WTC11 (cell line): ENCODE data around the gene PER1. TPM values are rescaled to one million over a fixed set of nuclear protein-coding genes. Genes with fewer than 3 reads are reported as not detected.

Experiments
- ATAC-seq: fragments of 200-7000 bp; cut with Tn5 transposase; 2 replicates; pipeline ENCODE4 v1.10.0; 2021; ENCODE audit warnings: mild to moderate bottlenecking, moderate library complexity
- CTCF ChIA-PET: fragments of 300-600 bp; sonication (Branson Sonifier 250); formaldehyde crosslinking; loops from one replicate; lab custom pipeline; 2021; ENCODE audit warnings: antibody characterized with exemption; lab: Charles Lee
- POLR2A ChIA-PET: fragments of 350-600 bp; sonication (Branson Sonifier 250); formaldehyde crosslinking; loops from one replicate; lab custom pipeline; 2021; ENCODE audit warnings: antibody characterized with exemption; lab: Charles Lee
- DNase-seq: peaks from one replicate; pipeline ENCODE4 v3.0.0; 2021; ENCODE audit warnings: low spot score
- H3K27ac Mint-ChIP-seq: 2 replicates; pipeline ENCODE4 v1.8.0; 2021; ENCODE audit warnings: mixed read lengths
- H3K27me3 Mint-ChIP-seq: 2 replicates; pipeline ENCODE4 v1.8.0; 2021; ENCODE audit warnings: low read depth, mild to moderate bottlenecking, moderate library complexity, mixed read lengths
- H3K36me3 Mint-ChIP-seq: 2 replicates; pipeline ENCODE4 v1.8.0; 2021; ENCODE audit warnings: mixed read lengths
- H3K4me1 Mint-ChIP-seq: 2 replicates; pipeline ENCODE4 v1.8.0; 2022; ENCODE audit warnings: mixed read lengths
- H3K4me3 Mint-ChIP-seq: 2 replicates; pipeline ENCODE4 v1.8.0; 2021; ENCODE audit warnings: mild to moderate bottlenecking, moderate library complexity, mixed read lengths
- H3K9me3 Mint-ChIP-seq: 2 replicates; pipeline ENCODE4 v1.8.0; 2021; ENCODE audit warnings: mixed read lengths
- ERG ChIP-seq: fragments of 250-450 bp; sonication (Bioruptor Pico); IDR thresholded peaks from 2 replicates; pipeline ENCODE4 v1.8.0; 2021; ENCODE audit warnings: mild to moderate bottlenecking
- FOXJ3 ChIP-seq: sonication (generic); formaldehyde crosslinking; IDR thresholded peaks from 2 replicates; pipeline ENCODE4 v1.9.0; 2021; ENCODE audit warnings: missing genetic modification reagents, mild to moderate bottlenecking, borderline replicate concordance
- FOXK1 ChIP-seq: sonication (generic); formaldehyde crosslinking; IDR thresholded peaks from 2 replicates; pipeline ENCODE4 v1.8.0; 2022; ENCODE audit warnings: mild to moderate bottlenecking, moderate library complexity, missing genetic modification reagents
- GABPB1 ChIP-seq: sonication (generic); formaldehyde crosslinking; IDR thresholded peaks from 2 replicates; pipeline ENCODE4 v1.8.1; 2023; ENCODE audit warnings: mild to moderate bottlenecking, missing genetic modification reagents
- GRHL2 ChIP-seq: fragments of 250-450 bp; sonication (Bioruptor Pico); IDR thresholded peaks from 2 replicates; pipeline ENCODE4 v1.8.0; 2022; ENCODE audit warnings: mild to moderate bottlenecking, moderate library complexity; ENCODE audit not compliant: insufficient replicate concordance, severe bottlenecking
- HMGA2 ChIP-seq: fragments of 250-450 bp; sonication (Bioruptor Pico); IDR thresholded peaks from 2 replicates; pipeline ENCODE4 v1.4.0; 2021; ENCODE audit warnings: mild to moderate bottlenecking, moderate library complexity
- HMGXB4 ChIP-seq: sonication (generic); formaldehyde crosslinking; IDR thresholded peaks from 2 replicates; pipeline ENCODE4 v1.8.1; 2023; ENCODE audit warnings: mild to moderate bottlenecking, moderate library complexity, missing genetic modification reagents
- IRF1 ChIP-seq: sonication (generic); formaldehyde crosslinking; IDR thresholded peaks from 2 replicates; pipeline ENCODE4 v1.8.0; 2023; ENCODE audit warnings: missing genetic modification reagents
- KAT7 ChIP-seq: sonication (generic); formaldehyde crosslinking; IDR thresholded peaks from 2 replicates; pipeline ENCODE4 v1.8.1; 2023; ENCODE audit warnings: missing genetic modification reagents, mild to moderate bottlenecking, borderline replicate concordance
- SOX15 ChIP-seq: fragments of 250-450 bp; sonication (Bioruptor Pico); IDR thresholded peaks from 2 replicates; pipeline ENCODE4 v1.9.0; 2021; ENCODE audit warnings: mild to moderate bottlenecking
- TEAD4 ChIP-seq: sonication (generic); formaldehyde crosslinking; IDR thresholded peaks from 2 replicates; pipeline ENCODE4 v1.8.0; 2022; ENCODE audit warnings: mild to moderate bottlenecking, missing genetic modification reagents
- TP53 ChIP-seq: sonication (generic); formaldehyde crosslinking; IDR thresholded peaks from 2 replicates; pipeline ENCODE4 v1.8.1; 2023; ENCODE audit warnings: mild to moderate bottlenecking, missing genetic modification reagents
- ZBTB21 ChIP-seq: sonication (generic); formaldehyde crosslinking; IDR thresholded peaks from 2 replicates; pipeline ENCODE4 v1.8.1; 2023; ENCODE audit warnings: mild to moderate bottlenecking, missing genetic modification reagents, borderline replicate concordance
- ZNF281 ChIP-seq: sonication (generic); formaldehyde crosslinking; IDR thresholded peaks from 2 replicates; pipeline ENCODE4 v1.8.0; 2023; ENCODE audit warnings: mild to moderate bottlenecking, missing genetic modification reagents
- ZNF396 ChIP-seq: fragments of 250-450 bp; sonication (Bioruptor Pico); IDR thresholded peaks from 2 replicates; pipeline ENCODE4 v1.8.0; 2021; ENCODE audit warnings: mild to moderate bottlenecking, moderate library complexity, borderline replicate concordance
- ZNF416 ChIP-seq: fragments of 250-450 bp; sonication (Bioruptor Pico); IDR thresholded peaks from 2 replicates; pipeline ENCODE4 v1.9.0; 2021; ENCODE audit warnings: mild to moderate bottlenecking, inconsistent platforms
- ZNF423 ChIP-seq: fragments of 250-450 bp; sonication (Bioruptor Pico); IDR thresholded peaks from 2 replicates; pipeline ENCODE4 v2.1.2; 2022; ENCODE audit warnings: mild to moderate bottlenecking, moderate library complexity
- total RNA-seq: library from RNA; stranded (reverse); gene quantifications from 3 replicates; pipeline ENCODE4 v1.2.3, GENCODE V29; 2021

PER1 gene
- total RNA-seq, 1 experiment from 2014 or later: 46.9 TPM

GRCh38 chr17:8125154-8125946 lies 26.9 kb downstream of the PER1 start:
- peak; percentile 1 for ATAC-seq
- peaks cover 81% of the 10 kb centered on the region for H3K27me3 Mint-ChIP-seq
- DNase-seq: peak; percentile 86

GRCh38 chr17:8124350-8125153 lies 27.7 kb downstream of the PER1 start:
- no peak for DNase-seq
- TF ChIP-seq TP53 (CRISPR knock-in tag) (no peak), KAT7 (CRISPR knock-in tag) (no peak), IRF1 (CRISPR knock-in tag) (no peak), ZNF416 (CRISPR knock-in tag) (no peak), ERG (CRISPR knock-in tag) (no peak), ZNF423 (CRISPR knock-in tag) (no peak)
- TF ChIP-seq, all 79 proteins: peak for 0
- peak overlapping the region; percentile 85 for H3K4me3 Mint-ChIP-seq
- no peaks in the 10 kb centered on the region for H3K9me3 Mint-ChIP-seq
- no peak for ATAC-seq
- no peak overlapping the region for H3K27ac Mint-ChIP-seq
- POLR2A ChIA-PET: interaction anchor here (1.0 to 2.5 kb wide), 6 partner anchors 9 to 66 kb away, joined by 4 to 7 read pairs (median 5); partner anchors contain the start of genes BORCS6 and PER1
- H3K36me3 Mint-ChIP-seq: no peaks in the 10 kb centered on the region
- peaks cover 76% of the 10 kb centered on the region for H3K27me3 Mint-ChIP-seq
- CTCF ChIA-PET: interaction anchor here (1.1 to 9.8 kb wide), 8 partner anchors 9 to 99 kb away, joined by 3 to 118 read pairs (median 7); no protein-coding TSS in a partner anchor
- H3K4me1 Mint-ChIP-seq: peaks cover 23% of the 10 kb centered on the region

More at GRCh38 chr17:8125154-8125946, 26.9 kb downstream of the PER1 start:
- Mint-ChIP-seq H3K4me1 (peaks cover 20% of the 10 kb centered on the region), H3K36me3 (no peaks in the 10 kb centered on the region), H3K4me3 (peak overlapping the region; percentile 85), H3K9me3 (no peaks in the 10 kb centered on the region), H3K27ac (no peak overlapping the region)
- ChIA-PET CTCF (interaction anchor here (0.8 to 9.8 kb wide), 5 partner anchors 15 to 64 kb away, joined by 3 to 118 read pairs (median 7); no protein-coding TSS in a partner anchor), POLR2A (interaction anchor here (1.0 to 1.9 kb wide), 4 partner anchors 27 to 65 kb away, joined by 4 to 7 read pairs (median 4); partner anchors contain the start of genes BORCS6 and PER1)
- TF ChIP-seq TP53 (CRISPR knock-in tag): no peak
- no peak for TF ChIP-seq GRHL2 (CRISPR knock-in tag)
- TF ChIP-seq ZBTB21: 0 out of 2 replicates have a peak, but pooled peaks have one; percentile 31
- peak; percentile 78; the same call in 1 of the 2 replicates for TF ChIP-seq HMGXB4 (CRISPR knock-in tag)
- no peak for TF ChIP-seq SOX15 (CRISPR knock-in tag)
- 0 out of 2 replicates have a peak, but pooled peaks have one; percentile 39 for TF ChIP-seq GABPB1 (CRISPR knock-in tag)
- 0 out of 2 replicates have a peak, but pooled peaks have one; percentile 3 for TF ChIP-seq HMGA2 (CRISPR knock-in tag)
- no peak for TF ChIP-seq TEAD4

- CTCF ChIA-PET: interaction anchor here (1.1 to 9.8 kb wide), 9 partner anchors 10 to 100 kb away, joined by 3 to 118 read pairs (median 8); no protein-coding TSS in a partner anchor
- DNase-seq: peak; percentile 79
- no peaks in the 10 kb centered on the region for H3K36me3 Mint-ChIP-seq
- TF ChIP-seq TP53 (CRISPR knock-in tag): 0 out of 2 replicates have a peak, but pooled peaks have one; percentile 33
- TF ChIP-seq FOXJ3 (CRISPR knock-in tag): no peak
- no peak for TF ChIP-seq ZNF396
- peak; percentile 41; the same call in 1 of the 2 replicates for TF ChIP-seq FOXK1 (CRISPR knock-in tag)
- peak; percentile 86; the same call in 1 of the 2 replicates for TF ChIP-seq HMGXB4 (CRISPR knock-in tag)
- TF ChIP-seq ZNF281 (CRISPR knock-in tag): peak; percentile 53; the same call in 1 of the 2 replicates
Measured at GRCh38 chr17:8123695-8124349, 28.4 kb downstream of the PER1 start, which contains the start of gene HES7. TSS of gene HES7 (minus strand) at chr17:8124106. CDS start at chr17:8124084, 22 bp downstream.

More at GRCh38 chr17:8123695-8124349, 28.4 kb downstream of the PER1 start, which contains the start of gene HES7:
- POLR2A ChIA-PET: interaction anchor here (1.0 to 2.5 kb wide), 7 partner anchors 10 to 66 kb away, joined by 4 to 7 read pairs (median 5); partner anchors contain the start of genes BORCS6 and PER1
- no peaks in the 10 kb centered on the region for H3K9me3 Mint-ChIP-seq
- peaks cover 23% of the 10 kb centered on the region for H3K4me1 Mint-ChIP-seq
- peak; percentile 1 for ATAC-seq
- H3K27ac Mint-ChIP-seq: no peak within 1 kb of the TSS
- H3K27me3 Mint-ChIP-seq: peaks cover 72% of the 10 kb centered on the region
- peak within 1 kb of the TSS; percentile 85 for H3K4me3 Mint-ChIP-seq
